Measurements from ENCODE around the gene SHQ1.

DNA sequence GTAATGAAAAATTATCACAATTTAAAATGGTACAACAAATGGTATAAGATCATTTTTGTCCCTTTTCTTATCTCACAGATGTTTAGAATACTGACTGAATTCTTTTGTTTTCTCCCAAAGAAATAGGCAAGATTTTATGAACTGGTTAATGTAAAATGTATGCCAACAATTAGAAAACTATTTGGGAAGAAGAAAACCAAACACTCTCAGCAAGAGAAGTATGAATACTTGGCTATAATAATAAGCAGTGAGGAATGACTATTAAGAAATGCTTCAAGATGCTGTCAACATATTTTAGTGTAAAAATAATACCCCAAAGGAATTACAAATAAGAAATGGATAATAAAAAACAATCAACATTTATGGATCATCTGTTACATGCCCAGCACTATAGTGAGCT lies 18.5 kb downstream of the SHQ1 start:
- TF ChIP-seq TAF1 (IDR thresholded peaks at IDR 0.05; ENCODE audit: borderline replicate concordance, low read depth, low read length), result no peak
- TF ChIP-seq POLR2A (IDR thresholded peaks at IDR 0.05; ENCODE audit: low read depth, low read length), result no peak
- TF ChIP-seq POLR2AphosphoS5 (IDR thresholded peaks at IDR 0.05; ENCODE audit: low read depth, low read length), result no peak

Data from GM12892 (cell line).